ENCODE results near the gene NAA20.
A peak's percentile ranks its signal among the peaks of the same experiment; 100 is the strongest.

NAA20 gene

GRCh38 chr20:20017001-20017843 lies at the start of gene NAA20:
Gene NAA20 (plus strand): TSS chr20:20017362. CDS start chr20:20017397, 35 bp downstream.
- DNase-seq (ENCODE audit: low read depth in 1 of 2, low spot score in 1 of 2): peak; percentile 82 to 85

- DNase-seq (ENCODE audit: low read depth in 1 of 2, low spot score in 1 of 2): no peak
Measured at GRCh38 chr20:19967445-19967844, 49.7 kb upstream of the NAA20 start.

GRCh38 chr20:19968028-19968427 lies 49.1 kb upstream of the NAA20 start:
- DNase-seq (ENCODE audit: low read depth in 1 of 2, low spot score in 1 of 2): no peak

GRCh38 chr20:19968466-19969073 lies 48.6 kb upstream of the NAA20 start:
- DNase-seq (ENCODE audit: low read depth in 1 of 2, low spot score in 1 of 2): no peak

GRCh38 chr20:19969106-19969505 lies 48.1 kb upstream of the NAA20 start:
- DNase-seq (ENCODE audit: low read depth in 1 of 2, low spot score in 1 of 2): no peak

- no peak for DNase-seq (ENCODE audit: low read depth in 1 of 2, low spot score in 1 of 2)
Measured at GRCh38 chr20:19969507-19970255, 47.5 kb upstream of the NAA20 start.

- no peak for DNase-seq (ENCODE audit: low read depth in 1 of 2, low spot score in 1 of 2)
Measured at GRCh38 chr20:19970256-19970765, 46.9 kb upstream of the NAA20 start.

- DNase-seq (ENCODE audit: low read depth in 1 of 2, low spot score in 1 of 2): no peak
Measured at GRCh38 chr20:19971116-19971515, 46.0 kb upstream of the NAA20 start.

GRCh38 chr20:19973961-19974629 lies 43.1 kb upstream of the NAA20 start:
- no peak for DNase-seq (ENCODE audit: low read depth in 1 of 2, low spot score in 1 of 2)

GRCh38 chr20:19974630-19975435 lies 42.3 kb upstream of the NAA20 start:
- DNase-seq (ENCODE audit: low read depth in 1 of 2, low spot score in 1 of 2): no peak

- DNase-seq (ENCODE audit: low read depth in 1 of 2, low spot score in 1 of 2): no peak
Measured at GRCh38 chr20:19975436-19975799, 41.7 kb upstream of the NAA20 start.

- no peak for DNase-seq (ENCODE audit: low read depth in 1 of 2, low spot score in 1 of 2)
Measured at GRCh38 chr20:19975901-19976300, 41.3 kb upstream of the NAA20 start.

- no peak for DNase-seq (ENCODE audit: low read depth in 1 of 2, low spot score in 1 of 2)
Measured at GRCh38 chr20:19976595-19977372, 40.4 kb upstream of the NAA20 start.

- no peak for DNase-seq (ENCODE audit: low read depth in 1 of 2, low spot score in 1 of 2)
Measured at GRCh38 chr20:19977373-19977770, 39.8 kb upstream of the NAA20 start.

- DNase-seq (ENCODE audit: low read depth in 1 of 2, low spot score in 1 of 2): no peak
Measured at GRCh38 chr20:19978511-19979210, 38.5 kb upstream of the NAA20 start.

- DNase-seq (ENCODE audit: low read depth in 1 of 2, low spot score in 1 of 2): no peak
Measured at GRCh38 chr20:19981031-19981451, 36.1 kb upstream of the NAA20 start.

GRCh38 chr20:19986419-19986818 lies 30.7 kb upstream of the NAA20 start:
- no peak for DNase-seq (ENCODE audit: low read depth in 1 of 2, low spot score in 1 of 2)

GRCh38 chr20:19987046-19987445 lies 30.1 kb upstream of the NAA20 start:
- no peak for DNase-seq (ENCODE audit: low read depth in 1 of 2, low spot score in 1 of 2)

- DNase-seq (ENCODE audit: low read depth in 1 of 2, low spot score in 1 of 2): no peak
Measured at GRCh38 chr20:19990850-19991249, 26.3 kb upstream of the NAA20 start.
